Activated T-cell treated with anti-CD3 and anti-CD28 coated beads for 1 hour (primary cell): ENCODE measurements around the gene RNASE4.
"Not testable (repeated sequence)": the region's sequence is repeated elsewhere in the genome, so short reads cannot be mapped to it uniquely, and the experiment has no call there.

Source experiments
- DNase-seq: peaks from one replicate; pipeline ENCODE4 v3.0.0-alpha.2; 2020; ENCODE audit warnings: low read depth

Gene RNASE4

DNA sequence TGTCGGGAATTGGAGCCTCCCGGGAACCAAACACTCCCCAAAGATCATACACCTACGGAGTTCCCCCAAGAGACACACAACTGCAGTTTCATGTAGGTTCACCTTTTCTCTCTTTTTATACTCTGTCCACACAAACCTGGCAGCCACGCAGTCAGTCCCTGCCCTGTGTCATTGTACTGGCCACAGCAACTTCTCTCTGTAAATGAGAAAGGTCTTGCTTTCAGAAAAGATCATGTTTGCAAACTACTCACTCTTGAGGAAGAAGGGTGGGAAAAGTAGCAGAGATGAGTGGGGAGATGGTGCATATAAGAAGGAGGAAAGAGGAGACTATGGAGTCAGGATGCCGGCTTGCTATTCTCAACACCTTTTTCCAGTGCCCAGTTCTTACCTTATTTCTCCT is 14.6 kb downstream of the RNASE4 start:
- no peak for DNase-seq

DNA sequence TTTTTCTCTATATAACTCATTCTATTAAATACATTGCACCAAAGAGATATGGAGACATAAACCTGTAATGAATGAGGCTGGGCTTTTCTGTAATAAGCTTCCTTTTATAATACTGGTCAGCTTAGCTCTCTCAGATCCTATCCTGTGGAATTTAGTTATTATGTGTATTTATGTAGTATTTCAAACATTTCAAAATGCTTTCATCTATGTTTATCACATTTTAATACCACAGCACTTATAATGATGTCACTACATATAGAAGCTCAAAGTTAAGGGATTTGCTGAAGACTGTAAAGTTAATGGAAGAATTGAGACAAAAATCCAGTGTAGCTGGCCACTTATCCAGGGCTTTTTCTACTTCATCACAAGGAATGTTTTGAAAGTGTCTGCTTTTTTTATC is 15.6 kb downstream of the RNASE4 start:
- DNase-seq, result no peak

DNA sequence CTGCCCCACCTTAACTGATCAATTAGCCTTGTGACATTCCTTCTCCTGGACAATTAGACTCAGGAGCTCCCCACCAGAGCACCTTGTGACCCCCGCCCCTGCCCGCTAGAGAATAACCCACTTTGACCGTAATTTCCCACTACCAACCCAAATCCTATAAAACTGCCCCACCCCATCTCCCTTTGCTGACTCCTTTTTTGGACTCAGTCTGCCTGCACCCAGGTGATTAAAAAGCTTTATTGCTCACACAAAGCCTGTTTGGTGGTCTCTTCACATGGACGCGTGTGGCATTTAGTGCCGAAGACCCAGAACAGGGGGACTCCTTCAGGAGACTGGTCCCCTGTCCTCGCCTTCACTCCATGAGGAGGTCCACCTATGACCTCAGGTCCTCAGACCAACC is 16.6 kb downstream of the RNASE4 start:
- not testable (repeated sequence) for DNase-seq

GRCh38 chr14:20706657-20707355 is 22.4 kb downstream of the RNASE4 start:
- no peak for DNase-seq

DNA sequence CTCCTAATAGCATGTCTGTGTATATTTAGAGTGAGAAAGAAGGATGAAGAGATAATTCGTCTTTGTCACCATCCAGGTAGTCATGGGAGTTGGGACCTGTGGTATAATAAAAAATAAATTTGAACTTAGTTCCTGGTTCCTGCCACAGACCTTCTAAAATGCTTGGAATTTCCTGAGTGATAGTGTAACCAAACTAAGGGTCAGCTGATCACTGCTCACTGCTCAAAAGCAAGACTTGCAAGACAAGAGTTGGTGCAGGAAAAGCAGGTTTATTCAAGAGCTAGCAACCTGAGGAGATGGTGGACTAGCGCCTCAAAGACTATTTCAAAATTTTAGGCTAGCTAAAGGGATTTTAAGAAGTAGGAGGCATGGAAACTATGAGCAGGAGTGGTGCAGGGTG is 23.3 kb downstream of the RNASE4 start:
- no peak for DNase-seq

- no peak for DNase-seq
Measured at GRCh38 chr14:20711261-20711660, 26.9 kb downstream of the RNASE4 start.

GRCh38 chr14:20711685-20712084 is 27.3 kb downstream of the RNASE4 start:
- DNase-seq, result no peak

DNA sequence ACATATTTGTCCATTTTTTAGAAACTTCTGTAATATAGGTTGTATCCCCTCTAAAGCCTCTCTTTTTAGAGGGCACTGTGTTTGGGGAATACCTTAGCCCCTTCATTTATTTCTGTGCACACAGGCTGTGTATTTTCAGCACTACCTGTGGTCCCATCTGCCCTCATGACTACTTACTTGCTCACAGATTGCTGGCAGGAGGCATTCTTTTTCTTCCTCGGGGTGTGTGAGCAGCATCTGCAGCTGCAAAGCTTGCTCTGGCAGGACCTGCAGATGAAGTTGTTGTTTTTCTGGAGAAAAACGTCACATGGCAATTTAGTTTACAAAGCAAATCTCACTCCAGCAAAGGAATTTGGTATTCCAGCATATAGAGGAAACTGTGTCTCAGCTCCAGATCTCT is 28.5 kb downstream of the RNASE4 start:
- DNase-seq, result no peak

GRCh38 chr14:20714593-20715250 is 30.4 kb downstream of the RNASE4 start:
- no peak for DNase-seq

DNA sequence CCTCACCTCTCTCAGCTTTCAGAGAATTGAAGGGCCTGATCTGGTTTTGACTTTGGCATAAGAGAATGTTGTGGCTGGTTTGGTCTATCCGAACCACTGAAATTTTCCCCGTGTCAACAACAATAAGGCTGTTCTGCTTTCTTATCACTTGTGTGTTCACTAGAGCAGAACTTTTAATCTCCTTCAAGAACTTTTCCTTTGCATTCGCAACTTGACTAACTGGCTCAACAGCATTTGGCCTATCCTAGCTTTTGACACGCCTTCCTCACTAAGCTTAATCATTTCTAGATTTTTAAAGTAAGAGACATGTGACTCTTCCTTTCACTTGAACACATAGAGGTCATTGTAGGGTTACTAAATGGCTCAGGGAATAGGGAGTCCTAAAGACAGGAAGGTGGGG is 35.4 kb downstream of the RNASE4 start:
- no peak for DNase-seq

DNA sequence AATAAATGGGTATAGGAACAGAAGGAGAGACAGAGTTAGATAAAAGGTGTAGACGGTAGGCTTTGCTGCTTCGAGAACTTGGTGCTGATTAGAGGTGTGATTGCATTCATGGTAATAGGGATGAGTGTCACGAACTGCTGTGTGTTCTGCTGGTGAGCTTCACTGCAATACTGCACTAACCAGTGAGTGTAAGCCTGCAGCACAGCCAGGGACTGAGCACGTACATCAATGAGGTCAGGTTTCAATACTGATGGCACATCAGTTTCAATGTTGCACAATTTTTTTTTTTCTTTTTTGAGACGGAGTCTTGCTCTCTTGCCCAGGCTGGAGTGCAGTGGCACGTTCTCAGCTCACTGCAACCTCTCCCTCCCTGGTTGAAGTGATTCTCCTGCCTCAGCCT is 36.4 kb downstream of the RNASE4 start:
- no peak for DNase-seq

DNA sequence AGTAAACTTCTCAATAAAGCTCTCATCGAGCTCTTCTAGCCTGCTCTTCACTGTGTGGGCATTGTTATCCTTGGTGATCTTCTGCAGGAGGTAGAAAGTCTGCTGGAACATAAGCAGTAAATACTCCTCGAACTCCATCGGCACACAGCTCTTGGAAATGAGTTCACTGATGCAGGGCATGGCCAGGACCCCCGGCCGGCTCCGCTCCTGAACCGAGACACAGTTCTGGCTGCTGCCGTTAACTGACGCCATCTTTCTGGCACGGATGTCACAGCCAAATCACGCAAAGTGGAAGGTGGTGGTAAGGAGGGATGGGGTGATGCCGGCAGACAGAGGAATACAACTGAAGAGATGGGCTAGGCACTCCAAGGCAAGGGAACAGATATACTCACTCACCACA is 37.7 kb downstream of the RNASE4 start:
- no peak for DNase-seq

DNA sequence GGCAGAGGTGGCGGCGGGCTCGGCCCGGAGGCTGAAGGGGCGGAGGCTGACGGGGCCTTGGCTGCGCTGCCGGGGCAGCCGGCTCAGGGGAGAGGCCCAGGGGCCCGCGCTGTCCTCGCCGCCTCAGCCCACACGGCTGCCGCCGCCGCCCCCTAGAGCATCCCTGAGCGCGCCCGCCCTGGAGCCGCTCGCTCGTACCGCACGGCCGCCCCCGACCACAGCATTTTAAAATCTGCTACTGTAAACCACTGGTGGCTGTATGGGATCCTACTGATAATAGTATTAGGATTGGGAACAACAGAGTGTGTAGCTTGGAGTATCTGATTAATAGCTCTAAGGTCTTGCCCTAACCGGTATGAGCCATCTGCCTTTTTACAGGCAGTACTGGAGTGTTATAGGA is 39.1 kb downstream of the RNASE4 start:
- no peak for DNase-seq

- not testable (repeated sequence) for DNase-seq
Measured at GRCh38 chr14:20726121-20726520, 41.8 kb downstream of the RNASE4 start.

DNA sequence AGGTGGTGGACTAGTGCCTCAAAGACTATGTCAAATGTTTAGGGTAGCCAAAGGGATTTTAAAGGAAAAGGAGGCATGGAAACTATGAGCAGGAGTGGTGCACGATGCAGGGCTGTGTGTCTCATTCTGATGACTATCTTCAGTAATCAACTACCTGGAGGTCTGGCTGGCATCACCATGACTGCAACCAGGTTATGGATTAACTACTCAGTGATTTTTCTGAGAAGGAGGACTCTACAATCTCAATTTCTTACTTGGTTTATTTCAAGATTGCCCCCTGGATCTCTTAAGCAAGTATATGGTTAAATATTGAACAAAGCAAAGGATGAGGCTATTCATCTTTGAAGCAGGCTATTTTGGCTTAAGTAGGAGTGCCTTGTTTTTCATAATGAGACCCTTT is 42.2 kb downstream of the RNASE4 start:
- no peak for DNase-seq

DNA sequence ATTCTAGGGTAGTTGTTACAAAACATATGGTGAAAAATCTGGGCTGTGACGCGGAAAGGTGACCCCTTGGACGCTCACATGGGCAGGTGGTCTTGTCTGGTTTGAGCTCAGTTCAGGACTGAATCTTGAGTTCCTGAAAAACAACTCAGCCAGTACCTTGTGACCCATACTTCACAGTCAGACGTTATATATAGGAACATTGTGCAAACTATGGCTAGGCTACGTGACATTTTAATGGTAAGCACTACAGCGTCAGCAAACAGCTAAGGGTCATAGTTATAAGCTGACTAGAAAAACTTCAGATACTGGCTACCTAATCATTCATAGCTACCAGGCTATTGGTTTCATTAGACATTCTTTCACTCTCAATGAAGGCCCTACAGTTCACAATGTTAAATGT is 46.5 kb downstream of the RNASE4 start:
- DNase-seq, result no peak

- DNase-seq, result no peak
Measured at GRCh38 chr14:20732477-20732876, 48.1 kb downstream of the RNASE4 start.

GRCh38 chr14:20732979-20733635 is 48.7 kb downstream of the RNASE4 start:
- no peak for DNase-seq

DNA sequence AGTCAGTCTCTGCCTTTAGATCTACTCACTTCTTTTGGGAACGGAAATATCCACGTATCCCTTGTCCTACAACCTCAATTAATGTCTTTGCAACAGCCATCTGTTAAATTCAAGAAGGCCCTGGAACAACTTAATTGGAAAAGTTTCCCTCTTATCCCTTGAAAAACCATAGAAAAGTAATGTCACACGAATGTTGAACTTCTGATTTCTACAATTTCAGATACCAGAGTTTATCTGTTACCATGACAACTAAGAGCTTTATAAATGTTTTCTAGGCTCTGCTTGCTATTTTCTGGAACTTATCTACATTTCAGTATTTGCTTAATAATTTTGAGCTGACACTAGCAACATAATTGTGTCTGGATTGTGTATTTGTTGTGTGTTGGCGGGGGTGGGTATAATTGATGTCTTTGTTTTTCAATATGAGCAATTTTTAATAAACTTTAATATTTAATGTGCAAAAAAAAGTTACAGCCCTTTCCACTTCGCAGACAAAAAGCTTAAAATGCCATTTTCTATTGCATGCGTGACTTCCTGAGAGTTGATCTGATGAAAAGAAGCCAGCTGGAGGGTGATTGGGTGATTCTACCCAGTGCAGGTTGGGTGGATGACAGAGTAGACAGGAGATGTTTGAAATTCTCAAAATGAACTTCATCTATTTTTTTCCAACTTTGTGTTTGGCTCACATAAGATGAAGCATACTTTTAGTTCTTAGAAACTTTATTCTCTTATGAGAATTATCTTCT is 49.5 kb downstream of the RNASE4 start:
- DNase-seq, result no peak

GRCh38 chr14:20734430-20734806 is 50.1 kb downstream of the RNASE4 start:
- no peak for DNase-seq

DNA sequence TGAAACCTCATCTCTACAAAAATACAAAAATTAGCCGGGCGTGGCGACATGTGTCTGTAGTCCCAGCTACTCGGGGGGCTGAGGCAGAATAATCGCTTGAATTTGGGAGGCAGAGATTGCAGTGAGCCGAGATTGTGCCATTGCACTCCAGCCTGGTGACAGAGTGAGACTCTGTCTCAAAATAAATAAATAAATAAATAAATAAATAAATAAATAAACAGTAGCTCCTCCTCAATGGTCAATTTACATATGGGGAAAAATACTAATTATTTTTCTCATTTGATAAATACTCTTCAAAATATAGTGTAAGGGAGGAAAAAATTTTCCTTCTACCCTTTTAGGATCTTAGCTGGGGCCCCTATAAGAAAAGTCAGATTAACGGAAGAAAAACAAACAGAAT is 53.9 kb downstream of the RNASE4 start:
- DNase-seq, result not testable (repeated sequence)

- DNase-seq, result no peak
Measured at GRCh38 chr14:20742132-20742531, 57.8 kb downstream of the RNASE4 start.

GRCh38 chr14:20743556-20743955 is 59.2 kb downstream of the RNASE4 start:
- no peak for DNase-seq
